Central memory CD8-positive, alpha-beta T cell (primary cell): ENCODE data around the gene NFIC.
A peak's percentile ranks its signal among the peaks of the same experiment; 100 is the strongest.

Source experiments
- ATAC-seq: fragments of 150-1000 bp; cut with Tn5 transposase; replicated peaks from 2 replicates; pipeline ENCODE4 v1.10.0; 2022; ENCODE audit warnings: mild to moderate bottlenecking, moderate FRiP score, moderate number of reproducible peaks; ENCODE audit not compliant: poor library complexity, severe bottlenecking; ENCODE audit errors: extremely low read depth
- DNase-seq, 2 donors: peaks; one replicate each; pipeline ENCODE4 v3.0.0; 2021; ENCODE audit warnings: low spot score in 2 of 2
- H3K27ac Mint-ChIP-seq: one replicate; pipeline ENCODE4 v1.8.0; 2022; ENCODE audit warnings: low read depth, mild to moderate bottlenecking, moderate library complexity, mixed read lengths
- H3K27me3 Mint-ChIP-seq: one replicate; pipeline ENCODE4 v1.8.0; 2022; ENCODE audit warnings: mixed read lengths
- H3K36me3 Mint-ChIP-seq: one replicate; pipeline ENCODE4 v1.8.0; 2022; ENCODE audit warnings: mild to moderate bottlenecking, moderate library complexity, mixed read lengths; ENCODE audit not compliant: insufficient read depth
- H3K4me1 Mint-ChIP-seq: one replicate; pipeline ENCODE4 v1.8.0; 2022; ENCODE audit warnings: mixed read lengths
- H3K4me3 Mint-ChIP-seq: one replicate; pipeline ENCODE4 v1.8.0; 2022; ENCODE audit warnings: mild to moderate bottlenecking, moderate library complexity, mixed read lengths
- H3K9me3 Mint-ChIP-seq: one replicate; pipeline ENCODE4 v1.8.0; 2022; ENCODE audit warnings: mixed read lengths

NFIC gene

GRCh38 chr19:3365836-3366752, at the start of gene NFIC:
NFIC (plus strand) TSS chr19:3366583; CDS start chr19:3366637, 54 bp downstream.
- Mint-ChIP-seq H3K36me3 (peaks cover 13% of the 10 kb centered on the region), H3K9me3 (no peaks in the 10 kb centered on the region), H3K27ac (peak within 1 kb of the TSS; percentile 65), H3K4me3 (peak within 1 kb of the TSS; percentile 72), H3K4me1 (peaks cover 45% of the 10 kb centered on the region), H3K27me3 (no peaks in the 10 kb centered on the region)
- ATAC-seq (peak; percentile 41), DNase-seq (no peak)

- Mint-ChIP-seq H3K36me3 (no peaks in the 10 kb centered on the region), H3K27ac (no peak overlapping the region), H3K4me3 (no peak overlapping the region), H3K4me1 (no peaks in the 10 kb centered on the region), H3K27me3 (peaks cover 46% of the 10 kb centered on the region), H3K9me3 (no peaks in the 10 kb centered on the region)
- no peak for DNase-seq
- ATAC-seq: no peak
These were observed 49.6 kb upstream of the NFIC start for GRCh38 chr19:3316659-3317207.

GRCh38 chr19:3319643-3320353, 46.6 kb upstream of the NFIC start:
- H3K36me3 Mint-ChIP-seq: peaks cover 1% of the 10 kb centered on the region
- peaks cover 43% of the 10 kb centered on the region for H3K27me3 Mint-ChIP-seq
- no peak overlapping the region for H3K4me3 Mint-ChIP-seq
- no peak for DNase-seq
- no peak for ATAC-seq
- H3K9me3 Mint-ChIP-seq: no peaks in the 10 kb centered on the region
- H3K4me1 Mint-ChIP-seq: no peaks in the 10 kb centered on the region
- H3K27ac Mint-ChIP-seq: no peak overlapping the region

- H3K4me3 Mint-ChIP-seq: no peak overlapping the region
- no peak overlapping the region for H3K27ac Mint-ChIP-seq
- ATAC-seq: no peak
- H3K4me1 Mint-ChIP-seq: no peaks in the 10 kb centered on the region
- peaks cover 43% of the 10 kb centered on the region for H3K27me3 Mint-ChIP-seq
- H3K36me3 Mint-ChIP-seq: peaks cover 1% of the 10 kb centered on the region
- DNase-seq: no peak
- no peaks in the 10 kb centered on the region for H3K9me3 Mint-ChIP-seq
These were observed 46.1 kb upstream of the NFIC start for GRCh38 chr19:3320354-3320670.

- no peaks in the 10 kb centered on the region for H3K4me1 Mint-ChIP-seq
- H3K27ac Mint-ChIP-seq: no peak overlapping the region
- no peak for ATAC-seq
- H3K4me3 Mint-ChIP-seq: no peak overlapping the region
- no peak for DNase-seq
- peaks cover 1% of the 10 kb centered on the region for H3K36me3 Mint-ChIP-seq
- H3K9me3 Mint-ChIP-seq: no peaks in the 10 kb centered on the region
- H3K27me3 Mint-ChIP-seq: peaks cover 40% of the 10 kb centered on the region
These were observed 45.5 kb upstream of the NFIC start for GRCh38 chr19:3320853-3321252.

GRCh38 chr19:3321696-3322095, 44.7 kb upstream of the NFIC start:
- DNase-seq (no peak), ATAC-seq (no peak)
- Mint-ChIP-seq H3K9me3 (no peaks in the 10 kb centered on the region), H3K27me3 (peaks cover 32% of the 10 kb centered on the region), H3K27ac (no peak overlapping the region), H3K4me3 (no peak overlapping the region), H3K36me3 (peaks cover 1% of the 10 kb centered on the region), H3K4me1 (no peaks in the 10 kb centered on the region)

GRCh38 chr19:3322199-3322978, 44.0 kb upstream of the NFIC start:
- Mint-ChIP-seq H3K36me3 (peaks cover 1% of the 10 kb centered on the region), H3K27me3 (peaks cover 27% of the 10 kb centered on the region)

GRCh38 chr19:3323026-3323425, 43.4 kb upstream of the NFIC start:
- ATAC-seq (no peak), DNase-seq (no peak)
- Mint-ChIP-seq H3K27me3 (peaks cover 27% of the 10 kb centered on the region), H3K9me3 (no peaks in the 10 kb centered on the region), H3K4me1 (no peaks in the 10 kb centered on the region), H3K36me3 (peaks cover 1% of the 10 kb centered on the region), H3K27ac (no peak overlapping the region), H3K4me3 (no peak overlapping the region)

More at GRCh38 chr19:3322199-3322978, 44.0 kb upstream of the NFIC start:
- Mint-ChIP-seq H3K4me1 (no peaks in the 10 kb centered on the region), H3K27ac (no peak overlapping the region), H3K9me3 (no peaks in the 10 kb centered on the region), H3K4me3 (no peak overlapping the region)
- ATAC-seq (no peak), DNase-seq (no peak)

GRCh38 chr19:3323658-3324057, 42.7 kb upstream of the NFIC start:
- H3K4me1 Mint-ChIP-seq: no peaks in the 10 kb centered on the region
- DNase-seq: no peak
- no peak for ATAC-seq
- no peak overlapping the region for H3K27ac Mint-ChIP-seq
- H3K4me3 Mint-ChIP-seq: no peak overlapping the region
- peaks cover 1% of the 10 kb centered on the region for H3K36me3 Mint-ChIP-seq
- peaks cover 27% of the 10 kb centered on the region for H3K27me3 Mint-ChIP-seq
- H3K9me3 Mint-ChIP-seq: no peaks in the 10 kb centered on the region

- H3K27me3 Mint-ChIP-seq: peaks cover 25% of the 10 kb centered on the region
- DNase-seq: peak; percentile 39 to 67
These were observed 42.0 kb upstream of the NFIC start for GRCh38 chr19:3324405-3324856.

GRCh38 chr19:3325451-3325850, 40.9 kb upstream of the NFIC start:
- ATAC-seq (no peak), DNase-seq (no peak)
- Mint-ChIP-seq H3K27ac (no peak overlapping the region), H3K27me3 (peaks cover 17% of the 10 kb centered on the region), H3K36me3 (peaks cover 1% of the 10 kb centered on the region), H3K4me1 (no peaks in the 10 kb centered on the region), H3K4me3 (no peak overlapping the region), H3K9me3 (no peaks in the 10 kb centered on the region)

More at GRCh38 chr19:3324405-3324856, 42.0 kb upstream of the NFIC start:
- no peaks in the 10 kb centered on the region for H3K9me3 Mint-ChIP-seq
- H3K27ac Mint-ChIP-seq: peak overlapping the region; percentile 11
- ATAC-seq: peak; percentile 54
- no peak overlapping the region for H3K4me3 Mint-ChIP-seq
- no peaks in the 10 kb centered on the region for H3K4me1 Mint-ChIP-seq
- H3K36me3 Mint-ChIP-seq: peaks cover 1% of the 10 kb centered on the region

- ATAC-seq: no peak
- DNase-seq: no peak
- Mint-ChIP-seq H3K4me3 (no peak overlapping the region), H3K9me3 (no peaks in the 10 kb centered on the region), H3K27ac (no peak overlapping the region), H3K36me3 (no peaks in the 10 kb centered on the region), H3K27me3 (no peaks in the 10 kb centered on the region), H3K4me1 (peaks cover 8% of the 10 kb centered on the region)
These were observed 37.6 kb upstream of the NFIC start for GRCh38 chr19:3328743-3329142.
